Measurements from ENCODE around the gene HNRNPA3. TPM values are rescaled to one million over a fixed set of nuclear protein-coding genes. Genes with fewer than 3 reads are reported as not detected.
"Not testable (repeated sequence)": the region's sequence is repeated elsewhere in the genome, so short reads cannot be mapped to it uniquely, and the experiment has no call there.

The HNRNPA3 gene
- total and polyA plus RNA-seq, 8 donors = 22.6 to 187 (median 95.2) TPM

GRCh38 chr2:177184606-177185005 lies 28.0 kb upstream of the HNRNPA3 start:
- no peaks in the 10 kb centered on the region for H3K4me1 ChIP-seq
- 86 to 100% (median 94%) methylated on average over 1 of the region's 1 CpG for WGBS, 5 donors
- H3K27me3 ChIP-seq = no peaks in the 10 kb centered on the region
- H3K36me3 ChIP-seq = no peaks in the 10 kb centered on the region
- DNase-seq = no peak
- no peaks in the 10 kb centered on the region for H3K9me3 ChIP-seq
- no peak for TF ChIP-seq EP300 (IDR thresholded peaks at IDR 0.05)
- no peak for TF ChIP-seq POLR2A (IDR thresholded peaks at IDR 0.05)
- no peak for TF ChIP-seq CTCF (IDR thresholded peaks at IDR 0.05)
- TF ChIP-seq POLR2AphosphoS5 (IDR thresholded peaks at IDR 0.05) = no peak
- no peak overlapping the region for H3K4me3 ChIP-seq
- H3K27ac ChIP-seq = no peak overlapping the region
- intact Hi-C loops (cut with DNase I; ENCODE audit: low total_unique reads) = no loop called here

- H3K4me3 ChIP-seq; H3K9me3 ChIP-seq; H3K4me1 ChIP-seq; H3K27me3 ChIP-seq; DNase-seq; H3K36me3 ChIP-seq; intact Hi-C loops (cut with DNase I; ENCODE audit: low total_unique reads); H3K27ac ChIP-seq: not testable (repeated sequence)
- 77 to 86% (median 79%) methylated on average over 7 of the region's 7 CpGs for WGBS, 5 donors
Observed at GRCh38 chr2:177186038-177186437, 26.6 kb upstream of the HNRNPA3 start.

GRCh38 chr2:177187631-177188312 lies 24.8 kb upstream of the HNRNPA3 start:
- H3K4me1 ChIP-seq = no peaks in the 10 kb centered on the region
- intact Hi-C loops (cut with DNase I; ENCODE audit: low total_unique reads) = no loop called here
- H3K36me3 ChIP-seq = no peaks in the 10 kb centered on the region
- no peak overlapping the region for H3K4me3 ChIP-seq
- TF ChIP-seq EP300 (IDR thresholded peaks at IDR 0.05) (no peak), CTCF (IDR thresholded peaks at IDR 0.05) (no peak), POLR2A (IDR thresholded peaks at IDR 0.05) (no peak), POLR2AphosphoS5 (IDR thresholded peaks at IDR 0.05) (no peak)
- peak in 1 of 2 donors; percentile 48 for DNase-seq
- H3K9me3 ChIP-seq = no peaks in the 10 kb centered on the region
- no peak overlapping the region for H3K27ac ChIP-seq
- H3K27me3 ChIP-seq = no peaks in the 10 kb centered on the region
- WGBS, 5 donors = 60 to 66% (median 62%) methylated on average over 8 of the region's 8 CpGs

GRCh38 chr2:177188482-177189469 lies 23.8 kb upstream of the HNRNPA3 start:
- WGBS, 5 donors = 84 to 95% (median 92%) methylated on average over 7 of the region's 7 CpGs
- Histone ChIP-seq H3K9me3 (no peaks in the 10 kb centered on the region), H3K4me1 (no peaks in the 10 kb centered on the region), H3K36me3 (no peaks in the 10 kb centered on the region), H3K27me3 (no peaks in the 10 kb centered on the region), H3K27ac (no peak overlapping the region), H3K4me3 (no peak overlapping the region)
- DNase-seq = peak in 1 of 2 donors; percentile 31
- intact Hi-C loops (cut with DNase I; ENCODE audit: low total_unique reads) = no loop called here
- TF ChIP-seq POLR2AphosphoS5 (IDR thresholded peaks at IDR 0.05) (no peak), CTCF (IDR thresholded peaks at IDR 0.05) (no peak), EP300 (IDR thresholded peaks at IDR 0.05) (no peak), POLR2A (IDR thresholded peaks at IDR 0.05) (no peak)
